ENCODE data around the gene FGF12.

Gene FGF12

DNA sequence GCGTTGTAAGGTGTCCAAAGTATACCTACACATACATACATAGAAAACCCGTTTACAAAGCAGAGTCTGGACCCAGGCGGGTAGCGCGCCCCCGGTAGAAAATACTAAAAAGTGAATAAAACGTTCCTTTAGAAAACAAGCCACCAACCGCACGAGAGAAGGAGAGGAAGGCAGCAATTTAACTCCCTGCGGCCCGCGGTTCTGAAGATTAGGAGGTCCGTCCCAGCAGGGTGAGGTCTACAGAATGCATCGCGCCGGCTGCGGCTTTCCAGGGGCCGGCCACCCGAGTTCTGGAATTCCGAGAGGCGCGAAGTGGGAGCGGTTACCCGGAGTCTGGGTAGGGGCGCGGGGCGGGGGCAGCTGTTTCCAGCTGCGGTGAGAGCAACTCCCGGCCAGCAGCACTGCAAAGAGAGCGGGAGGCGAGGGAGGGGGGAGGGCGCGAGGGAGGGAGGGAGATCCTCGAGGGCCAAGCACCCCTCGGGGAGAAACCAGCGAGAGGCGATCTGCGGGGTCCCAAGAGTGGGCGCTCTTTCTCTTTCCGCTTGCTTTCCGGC, 318.6 kb downstream of the FGF12 start:
- DNase-seq, result no peak

DNA sequence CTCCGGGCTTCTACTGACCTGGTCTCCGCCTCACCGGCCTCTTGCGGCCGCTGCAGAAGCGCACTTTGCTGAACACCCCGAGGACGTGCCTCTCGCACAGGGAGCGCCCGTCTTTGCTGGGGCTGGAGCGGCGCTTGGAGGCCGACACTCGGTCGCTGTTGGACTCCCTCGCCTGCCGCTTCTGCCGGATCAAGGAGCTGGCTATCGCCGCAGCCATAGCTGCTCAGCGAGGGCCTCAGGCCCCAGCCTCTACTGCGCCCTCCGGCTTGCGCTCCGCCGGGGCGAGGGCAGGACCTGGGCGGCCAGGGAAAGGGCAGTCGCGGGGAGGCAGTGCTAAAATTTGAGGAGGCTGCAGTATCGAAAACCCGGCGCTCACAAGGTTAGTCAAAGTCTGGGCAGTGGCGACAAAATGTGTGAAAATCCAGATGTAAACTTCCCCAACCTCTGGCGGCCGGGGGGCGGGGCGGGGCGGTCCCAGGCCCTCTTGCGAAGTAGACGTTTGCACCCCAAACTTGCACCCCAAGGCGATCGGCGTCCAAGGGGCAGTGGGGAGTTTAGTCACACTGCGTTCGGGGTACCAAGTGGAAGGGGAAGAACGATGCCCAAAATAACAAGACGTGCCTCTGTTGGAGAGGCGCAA, 319.2 kb downstream of the FGF12 start:
- no peak for DNase-seq

DNA sequence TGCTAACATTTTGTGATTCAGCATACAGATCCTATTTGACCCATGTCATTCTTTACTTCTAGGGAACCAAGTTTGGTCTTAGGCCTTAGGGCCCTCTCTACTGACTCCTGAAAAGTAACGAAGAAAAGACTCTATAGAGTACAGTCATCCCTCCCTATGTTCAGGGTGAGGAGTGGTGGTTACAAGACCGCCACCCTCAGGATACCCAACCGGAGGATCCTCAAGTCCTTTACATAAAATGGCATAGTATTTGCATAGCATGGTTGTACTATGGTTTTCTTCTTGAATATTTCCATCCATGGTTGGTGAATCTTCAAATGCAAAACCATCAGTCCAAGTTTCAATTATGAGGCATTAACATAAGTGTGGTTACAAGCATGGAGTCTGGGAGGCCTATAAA, 327.6 kb downstream of the FGF12 start:
- DNase-seq, result no peak

DNA sequence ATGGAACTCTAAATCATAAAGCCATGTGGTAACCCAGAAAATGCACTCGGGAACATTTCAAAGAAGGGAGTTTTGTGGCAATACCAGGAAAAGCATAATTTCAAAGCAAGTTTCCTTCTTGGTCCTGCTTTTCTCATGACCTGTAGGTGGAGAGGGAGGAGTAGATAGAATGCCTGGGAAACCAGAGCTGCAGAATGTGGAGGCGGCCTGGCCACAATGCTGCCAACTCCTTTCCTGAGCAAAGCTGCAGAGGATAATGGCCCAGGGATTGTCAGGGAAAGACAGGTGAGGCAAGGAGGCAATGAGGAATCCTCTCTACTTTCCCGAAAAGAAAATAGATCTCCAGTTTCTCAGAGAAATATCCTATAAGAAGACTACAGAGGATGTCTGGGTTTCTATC, 330.3 kb downstream of the FGF12 start:
- DNase-seq, result no peak

DNA sequence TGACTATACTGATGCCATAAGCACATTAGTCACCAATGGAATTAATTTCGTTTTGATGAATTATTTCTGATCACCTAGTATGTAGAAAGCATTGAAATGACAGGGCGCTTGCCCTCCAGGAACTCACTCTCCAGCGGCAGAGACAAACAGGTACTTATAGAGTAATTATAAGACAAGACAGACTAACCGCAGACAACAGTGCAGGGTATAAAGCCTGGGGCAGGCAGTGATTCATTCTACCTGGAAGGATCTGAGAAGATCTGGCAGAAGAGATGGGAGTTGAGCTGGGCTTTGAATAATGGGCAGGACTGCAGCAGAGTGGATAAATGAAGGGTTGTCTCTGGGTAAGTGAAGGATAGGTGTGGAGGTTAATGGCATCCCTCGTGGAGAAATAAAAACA, 331.8 kb downstream of the FGF12 start:
- no peak for DNase-seq

DNA sequence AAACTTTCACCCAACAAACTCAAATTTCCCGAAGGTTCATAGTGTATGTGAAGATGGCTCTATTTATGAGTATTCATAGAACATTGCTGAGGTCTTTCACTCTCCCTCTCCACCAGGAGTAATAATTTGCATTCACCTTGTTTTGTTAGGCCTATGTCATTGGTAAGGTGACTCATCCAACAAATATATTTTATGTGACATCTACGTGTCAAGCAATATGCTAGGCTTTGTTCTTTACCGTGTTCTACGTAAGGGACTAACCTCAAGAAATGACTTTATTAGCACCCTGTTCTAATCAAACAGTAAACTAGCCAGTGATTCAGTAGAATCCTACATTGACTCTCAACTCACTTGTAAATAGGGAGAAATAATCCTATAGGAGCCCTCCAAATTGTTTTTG, 334.4 kb downstream of the FGF12 start:
- no peak for DNase-seq

DNA sequence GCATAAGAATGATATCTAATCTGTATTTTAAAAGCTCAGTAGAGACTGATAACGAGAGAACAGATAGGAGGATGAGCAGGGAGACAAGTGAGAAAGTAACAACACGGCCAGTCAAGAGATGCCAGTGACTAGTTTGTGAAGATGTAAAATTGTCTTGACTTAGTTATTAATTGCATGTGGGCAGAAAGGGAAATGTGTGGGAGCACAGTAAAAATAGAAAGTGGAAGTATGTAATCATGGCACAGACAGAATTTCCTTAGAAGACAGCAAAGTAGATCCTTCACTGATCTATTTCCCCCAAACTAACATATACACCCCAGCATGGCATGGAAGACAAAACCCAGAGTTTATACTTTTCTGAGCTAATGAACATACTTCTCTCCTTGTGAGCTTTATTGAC, 344.5 kb downstream of the FGF12 start:
- DNase-seq, result no peak

DNA sequence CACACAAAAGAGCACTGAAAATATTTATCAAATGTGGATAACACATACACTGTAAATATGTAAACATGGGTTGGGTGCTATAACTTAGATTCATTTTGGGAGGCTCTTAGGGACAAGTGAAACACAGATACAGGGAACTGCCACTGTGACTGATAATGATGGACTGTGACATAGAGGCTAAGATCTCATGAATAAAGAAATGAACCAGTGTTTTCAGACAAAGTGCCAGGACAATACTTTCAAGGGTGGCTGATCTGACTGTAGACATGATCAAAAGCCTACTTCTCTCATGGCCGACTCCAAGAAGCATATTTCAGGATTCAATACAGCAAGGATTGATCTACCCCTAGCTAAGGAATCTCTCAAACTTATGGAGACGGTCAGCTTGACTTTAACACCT, 353.8 kb downstream of the FGF12 start:
- no peak for DNase-seq

DNA sequence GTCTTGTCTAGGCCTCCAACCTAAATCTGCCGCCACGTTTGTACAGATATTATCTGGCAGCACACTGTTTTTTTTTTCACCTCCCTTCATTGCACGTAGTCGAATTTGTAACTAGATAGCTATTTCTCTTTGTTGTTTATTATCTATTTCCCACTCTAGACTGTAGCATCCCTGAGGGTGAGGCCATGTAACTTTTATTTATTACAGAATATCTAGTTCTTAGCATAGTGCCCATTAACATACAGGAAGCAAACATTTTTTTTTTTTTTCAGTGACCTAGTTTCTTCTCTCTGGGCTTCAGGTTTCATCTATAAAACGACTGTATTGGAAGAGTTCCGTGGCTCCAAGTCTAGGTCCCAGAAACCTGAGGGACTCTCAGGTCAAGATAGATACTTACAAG, 354.3 kb downstream of the FGF12 start:
- DNase-seq, result no peak

DNA sequence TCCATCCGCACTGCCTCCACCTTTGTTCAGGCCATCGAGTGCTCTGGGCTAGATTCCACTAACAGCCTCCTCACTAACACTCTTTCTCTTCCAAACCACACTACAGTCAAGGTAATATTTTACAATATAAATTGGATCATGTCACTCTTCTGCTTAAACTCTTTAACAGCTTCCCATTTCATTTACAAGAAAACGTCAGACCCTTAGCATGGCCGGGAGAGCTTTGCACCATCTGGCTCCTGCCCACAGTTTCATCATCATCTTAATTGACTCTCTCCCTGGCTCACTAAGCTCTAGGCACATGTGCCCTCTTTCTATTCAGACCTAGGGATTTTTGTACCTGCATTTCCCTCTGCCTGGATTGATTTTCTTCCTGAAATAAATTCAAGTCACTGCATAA, 354.7 kb downstream of the FGF12 start:
- peak; percentile 74 for DNase-seq

DNA sequence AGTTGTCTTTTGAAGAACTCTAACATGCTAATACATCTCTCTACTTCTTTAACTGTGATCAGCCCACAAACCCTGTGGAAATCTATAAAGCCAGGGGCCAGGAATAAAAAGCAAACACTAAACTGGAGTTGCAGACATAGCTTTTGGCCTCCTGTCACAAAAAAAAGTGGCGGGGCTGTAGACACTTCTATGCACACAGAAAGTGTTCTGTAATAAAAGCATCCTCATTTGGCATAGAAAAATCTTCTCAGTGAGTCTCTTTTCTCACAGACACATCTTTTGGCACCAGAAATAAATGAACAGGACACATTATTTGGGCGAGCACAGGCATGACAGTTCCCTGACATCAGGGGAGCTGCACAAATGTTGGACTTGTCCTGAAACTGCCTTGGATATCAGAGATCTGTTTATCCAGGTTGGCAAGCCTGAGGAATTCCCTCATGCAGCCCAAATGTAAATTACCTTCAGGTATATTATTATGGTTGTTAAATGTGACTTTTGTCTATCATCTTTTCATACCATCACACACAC, 355.4 kb downstream of the FGF12 start:
- no peak for DNase-seq

DNA sequence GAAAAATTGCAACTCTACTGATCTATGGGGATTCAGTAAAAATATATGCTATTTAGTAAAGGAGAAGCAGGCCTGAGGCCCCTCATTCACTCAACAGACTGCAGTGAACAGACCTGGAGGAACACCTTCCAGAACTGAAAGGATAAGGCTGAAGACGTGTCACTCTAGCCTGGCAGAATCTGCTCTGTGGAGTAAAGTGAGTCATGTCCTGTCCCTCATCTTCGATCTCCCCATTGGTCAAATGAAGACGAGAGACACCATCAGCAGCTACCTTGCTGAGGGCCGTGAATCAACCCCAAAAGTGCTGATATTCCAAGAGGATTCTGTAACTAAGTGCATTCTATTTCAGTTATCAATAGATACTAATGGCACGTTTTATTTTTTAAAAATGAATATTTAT, 359.7 kb downstream of the FGF12 start:
- DNase-seq, result no peak

DNA sequence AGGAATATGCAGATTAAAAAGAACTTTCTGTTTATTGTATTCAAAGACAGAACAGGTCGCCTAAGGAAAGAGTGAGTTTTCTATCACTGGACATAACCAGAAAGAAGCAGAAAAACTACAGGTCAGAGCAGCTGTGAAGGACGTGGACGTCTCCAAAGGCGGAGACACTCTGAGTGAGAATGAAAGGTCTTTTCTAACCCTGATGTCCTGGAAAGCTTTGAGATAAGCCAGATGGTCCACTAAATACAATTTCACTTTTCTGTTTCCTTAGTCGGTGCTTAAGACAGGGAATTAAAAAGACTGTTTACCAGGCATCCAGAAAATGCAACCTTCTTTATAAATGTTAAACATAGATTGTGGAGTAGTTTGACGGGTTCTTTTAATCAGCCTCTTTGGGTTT, 360.4 kb downstream of the FGF12 start:
- no peak for DNase-seq

DNA sequence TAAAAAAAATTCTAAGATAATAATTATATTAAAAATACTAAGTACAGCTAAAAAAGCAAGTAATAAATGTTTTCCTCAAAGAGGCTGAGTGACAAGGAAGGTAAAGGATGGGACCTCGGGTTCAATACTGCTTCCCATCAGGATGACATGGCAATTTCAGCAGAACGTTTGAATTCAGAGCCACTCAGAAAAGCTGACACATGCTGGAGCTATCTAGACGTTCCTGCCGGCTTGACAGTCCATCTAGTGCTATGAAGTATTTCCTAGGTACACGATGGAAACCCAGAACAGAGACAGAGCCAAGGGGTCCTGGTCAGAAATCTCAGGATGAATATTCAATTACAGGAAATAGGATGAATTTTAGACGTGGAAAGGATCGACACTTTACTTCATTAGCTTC, 361.8 kb downstream of the FGF12 start:
- DNase-seq, result no peak

DNA sequence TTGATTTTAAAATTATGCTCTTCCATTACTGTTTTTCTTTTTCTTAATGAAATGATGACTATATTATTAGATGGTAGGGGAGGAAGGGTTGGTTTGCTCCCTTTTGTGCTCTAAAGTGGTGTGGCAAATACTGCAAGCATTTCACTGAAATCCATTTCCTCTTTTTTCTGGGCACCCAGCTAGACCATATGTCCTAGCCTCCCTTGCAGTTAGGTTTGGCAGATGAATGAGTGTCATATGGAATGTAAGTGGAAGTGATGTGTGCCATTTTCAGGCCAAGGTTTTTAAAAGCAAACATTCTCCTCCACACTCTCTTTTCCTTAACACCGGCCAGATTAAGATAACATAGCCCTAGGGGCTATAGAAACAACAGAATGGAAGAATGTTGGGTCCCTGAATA, 363.0 kb downstream of the FGF12 start:
- DNase-seq, result no peak

DNA sequence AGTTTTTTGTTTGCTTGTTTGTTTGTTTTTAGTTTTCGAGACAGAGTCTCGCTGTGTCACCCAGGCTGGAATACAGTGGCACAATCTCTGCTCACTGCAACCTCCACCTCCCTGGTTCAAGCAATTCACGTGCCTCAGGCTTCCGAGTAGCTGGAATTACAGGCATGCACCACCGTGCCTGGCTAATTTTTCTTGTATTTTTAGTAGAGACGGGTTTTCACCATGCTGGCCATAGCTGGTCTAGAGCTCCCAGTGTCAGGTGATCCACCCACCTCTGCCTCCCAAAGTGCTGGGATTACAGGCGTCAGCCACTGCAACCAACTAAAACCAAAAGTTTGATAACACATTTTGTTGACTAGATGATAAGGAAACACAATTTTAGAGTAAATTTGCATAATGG, 372.7 kb downstream of the FGF12 start:
- DNase-seq, result no peak

DNA sequence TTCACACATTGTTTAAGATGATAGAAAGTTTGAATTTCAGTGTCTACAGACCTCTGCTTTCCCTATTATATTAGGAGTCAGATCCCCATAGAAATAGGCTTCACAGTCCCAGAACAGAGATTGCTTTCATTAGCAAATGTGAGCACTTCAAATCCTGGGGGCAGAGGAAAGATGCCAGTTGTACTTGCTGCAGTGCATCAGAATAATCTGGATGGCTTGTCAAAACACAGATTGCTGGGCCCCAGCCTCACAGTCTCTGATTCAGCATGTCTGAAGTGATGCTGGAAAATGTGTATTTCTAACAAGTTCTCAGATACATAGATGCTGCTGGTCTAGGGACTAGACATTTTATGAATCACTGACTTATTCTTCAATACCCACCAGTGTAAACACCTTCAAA, 375.2 kb downstream of the FGF12 start:
- DNase-seq, result no peak

DNA sequence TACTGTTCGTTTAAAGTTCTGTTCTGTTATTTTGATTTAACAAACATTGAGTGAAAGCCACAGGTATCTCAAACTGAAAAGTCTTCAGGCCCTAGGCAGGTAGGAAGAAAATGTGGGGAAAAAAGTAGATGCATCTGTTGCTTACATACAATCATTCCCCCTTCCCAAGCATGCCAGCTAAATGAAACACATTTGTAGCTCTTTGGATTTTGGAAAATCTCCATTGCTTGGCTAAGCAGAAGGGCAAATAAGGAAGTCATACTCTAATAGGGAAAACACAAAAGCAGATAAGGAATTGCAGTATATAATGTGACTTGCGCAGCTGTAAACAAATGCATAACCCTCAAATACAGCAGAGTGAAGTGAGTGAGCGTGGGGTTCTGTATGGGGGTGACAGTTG, 375.9 kb downstream of the FGF12 start:
- DNase-seq, result no peak

DNA sequence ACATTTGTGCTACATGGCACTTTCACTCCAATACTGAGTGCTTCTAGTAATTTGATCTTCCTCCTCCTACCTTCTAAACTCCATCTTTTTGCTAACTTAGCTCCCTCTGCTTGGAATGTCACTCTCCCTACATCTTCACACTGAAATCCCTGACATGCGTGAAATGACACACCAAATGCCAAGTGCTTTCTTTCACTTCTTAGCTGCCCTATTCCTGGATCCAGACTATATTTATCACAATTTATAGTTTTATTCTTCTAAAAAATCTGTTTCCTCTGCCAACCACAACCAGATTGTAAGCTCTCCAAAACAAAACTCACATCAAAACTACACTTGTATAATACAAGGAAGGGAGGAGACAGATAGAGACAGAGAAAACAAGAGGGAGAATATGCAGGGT, 387.3 kb downstream of the FGF12 start:
- DNase-seq, result no peak

DNA sequence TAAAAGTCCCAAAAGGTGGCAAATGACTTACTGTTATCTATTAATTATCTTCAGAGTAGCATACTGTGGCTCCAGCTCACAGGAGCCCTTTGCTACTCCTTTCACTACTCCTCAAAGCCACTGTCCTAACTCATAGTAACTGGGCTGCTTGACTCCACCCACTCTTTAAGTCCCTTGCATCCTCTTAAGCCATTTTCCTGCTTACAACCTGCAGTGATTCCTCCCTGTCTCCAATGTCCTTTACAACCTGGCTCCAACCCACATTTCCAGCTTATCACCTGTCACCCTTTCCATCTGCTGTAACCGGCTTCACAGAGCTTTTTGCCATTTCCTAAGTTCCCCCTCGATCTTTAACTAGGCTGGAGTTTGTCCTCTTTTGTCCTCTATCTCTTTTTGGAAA, 388.1 kb downstream of the FGF12 start:
- no peak for DNase-seq

DNA sequence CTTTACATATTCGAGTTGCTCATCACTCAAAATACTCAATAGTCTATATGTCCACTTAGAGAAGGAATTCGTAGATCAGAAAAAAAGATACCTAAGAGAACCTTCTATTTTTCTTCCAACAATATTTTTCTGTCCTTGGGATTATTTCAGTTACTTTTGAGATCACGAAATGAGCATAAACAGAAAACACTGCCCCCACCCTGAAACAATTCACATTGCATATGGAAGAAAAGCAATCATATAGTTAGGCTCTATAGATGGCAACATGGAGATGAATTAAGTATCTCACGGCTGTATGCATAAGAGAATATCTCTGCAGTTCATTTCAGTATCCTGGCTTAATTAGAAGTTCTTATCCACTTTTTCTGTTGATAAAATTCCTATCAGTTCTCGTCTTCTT, 391.1 kb downstream of the FGF12 start:
- DNase-seq, result no peak

DNA sequence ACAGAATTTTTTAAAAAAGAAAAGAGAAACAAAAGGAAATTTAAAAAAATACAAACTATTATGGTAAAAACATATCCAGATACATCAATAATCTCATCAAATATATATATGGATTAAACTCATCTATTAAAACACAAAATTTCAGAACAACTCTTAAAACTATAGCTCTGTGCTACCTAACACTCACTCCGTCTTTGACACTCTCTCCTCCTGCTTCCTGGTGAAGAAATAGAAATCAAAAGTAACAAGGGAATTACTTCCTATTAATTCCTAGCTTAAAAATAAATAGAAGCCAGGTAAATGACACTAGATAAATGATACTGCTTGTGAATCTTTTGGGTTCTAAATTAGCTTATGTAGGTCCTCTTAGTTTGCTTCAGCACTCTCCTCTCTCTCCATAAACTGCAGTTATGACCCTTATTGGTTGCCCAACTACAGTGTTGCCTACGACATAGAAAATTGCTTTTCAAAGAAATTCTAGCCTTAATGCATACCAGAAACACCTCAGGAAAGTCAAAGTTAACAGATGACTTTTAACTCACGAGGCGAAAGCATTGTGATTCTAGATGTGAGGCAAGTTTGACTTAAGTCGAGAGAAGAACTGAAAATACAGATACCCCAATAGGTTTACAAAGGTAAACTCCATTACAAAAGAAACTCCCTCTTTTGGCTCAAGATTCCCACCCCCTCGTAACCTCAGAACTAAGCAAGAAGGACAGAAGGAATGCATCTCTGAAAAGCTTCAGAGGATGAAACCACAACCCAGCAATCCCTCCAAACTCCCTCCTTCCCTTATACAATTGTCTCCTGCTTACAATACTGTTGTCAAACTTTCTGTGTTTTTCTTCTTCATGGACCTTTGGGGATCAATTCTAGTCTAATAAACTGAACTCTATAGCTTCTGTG, 394.7 kb downstream of the FGF12 start:
- DNase-seq, result no peak

DNA sequence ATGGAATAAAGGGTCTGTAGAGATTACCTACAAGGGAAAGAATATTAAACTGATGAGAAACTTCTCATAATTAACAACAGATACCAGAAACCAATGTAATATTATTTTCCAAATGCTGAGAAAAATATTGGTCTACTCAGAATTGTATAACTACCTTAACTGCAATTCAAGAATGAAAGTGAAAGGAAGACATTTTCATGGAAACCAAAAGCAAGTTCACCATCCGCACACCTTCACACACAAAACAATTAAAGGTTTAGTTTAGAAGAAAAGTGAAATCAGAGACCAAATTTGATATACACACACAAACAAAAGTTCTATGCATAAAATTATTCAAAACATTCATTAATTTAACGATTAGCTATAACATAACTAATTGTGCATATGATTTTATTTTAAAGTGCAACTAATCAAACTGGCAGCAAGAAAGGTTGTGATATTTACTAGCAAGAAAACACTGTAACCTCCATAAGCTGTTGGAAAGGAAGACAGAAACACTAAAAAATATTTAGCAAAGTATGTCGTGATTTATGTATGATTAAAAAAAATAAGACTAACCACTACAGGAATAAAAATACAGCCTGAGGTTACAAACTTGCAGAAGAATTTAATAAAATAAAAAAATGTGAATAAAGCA, 395.5 kb downstream of the FGF12 start:
- no peak for DNase-seq

DNA sequence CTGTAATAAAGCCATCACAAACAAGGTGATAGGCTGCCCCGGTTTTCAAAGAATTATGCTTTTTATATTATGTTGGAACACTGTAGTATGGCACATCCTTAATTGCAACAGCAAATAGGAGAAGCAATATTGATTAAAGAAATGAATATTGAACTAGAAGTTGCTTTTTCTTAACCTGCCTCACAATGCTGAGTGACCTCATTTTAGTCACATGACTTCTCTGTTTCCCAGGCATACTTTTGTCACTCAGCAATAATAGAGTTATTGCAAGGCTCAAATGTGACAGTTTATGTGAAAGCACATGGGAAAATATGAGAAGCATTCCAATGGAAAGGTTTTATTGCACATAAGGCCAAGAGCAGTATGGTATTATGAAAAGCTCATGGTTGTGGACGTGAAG, 400.7 kb downstream of the FGF12 start:
- no peak for DNase-seq
